DND-41 (cell line): ENCODE measurements around the gene DNHD1.

Experiments
- CTCF ChIP-seq: IDR thresholded peaks from 2 replicates; pipeline ENCODE4 v1.5.1; 2012; ENCODE audit warnings: borderline replicate concordance, low read length, moderate library complexity, mild to moderate bottlenecking; ENCODE audit not compliant: poor library complexity, severe bottlenecking; ENCODE audit errors: extremely low read depth
- EZH2 ChIP-seq: IDR thresholded peaks from 3 replicates; pipeline ENCODE4 v1.6.1; 2012; ENCODE audit warnings: borderline replicate concordance, low read depth, mild to moderate bottlenecking, moderate library complexity, low read length, inconsistent platforms; ENCODE audit not compliant: severe bottlenecking

- TF ChIP-seq CTCF (no peak), EZH2 (no peak)
These were observed 70.3 kb downstream of the DNHD1 start for GRCh38 chr11:6567371-6567745.
